ENCODE measurements around the gene AKAP8L. TPM values are rescaled to one million over a fixed set of nuclear protein-coding genes. Genes with fewer than 3 reads are reported as not detected.

The AKAP8L gene
- total RNA-seq, 1 experiment from 2014 or later = 106 TPM

- no peak for TF ChIP-seq MAX (IDR thresholded peaks at IDR 0.05)
Observed at GRCh38 chr19:15398501-15399233, 20.1 kb downstream of the AKAP8L start (continued).

GRCh38 chr19:15397782-15398181, 21.0 kb downstream of the AKAP8L start:
- H3K4me1 ChIP-seq (ENCODE audit: control insufficient read depth in 1 of 2, insufficient read depth in 2 of 2, low read length in 2 of 2) = no peaks in the 10 kb centered on the region
- H3K27ac ChIP-seq (ENCODE audit: low read depth, low read length) = no peak overlapping the region
- peaks cover 33 to 39% of the 10 kb centered on the region in 2 experiments; a peak in 3 of 4 replicates for H3K36me3 ChIP-seq (ENCODE audit: control insufficient read depth in 1 of 2, insufficient read depth in 2 of 2, low read length in 2 of 2)
- intact Hi-C loops (cut with micrococcal nuclease) = no loop called here
- no peak overlapping the region for H3K4me2 ChIP-seq (ENCODE audit: low read length)
- ChIA-PET CTCF (no interaction called here), POLR2A (no interaction called here), RAD21 (ENCODE audit: low non-redundant PET in 1 of 2, low total read pairs in 2 of 2, uncharacterized antibody in 2 of 2, unreplicated experiment in 2 of 2) (no interaction called here)
- no peaks in the 10 kb centered on the region for H4K20me1 ChIP-seq (ENCODE audit: insufficient read depth)
- no peaks in the 10 kb centered on the region for H3K27me3 ChIP-seq (ENCODE audit: insufficient read depth, low read length)
- no peaks in the 10 kb centered on the region for H3K9me2 ChIP-seq (ENCODE audit: insufficient read depth)
- H3K4me3 ChIP-seq (replicated peaks in 1 of 2; ENCODE audit: low read depth in 1 of 2, low read length in 2 of 2) = no peak overlapping the region
- no peak overlapping the region for H2AFZ ChIP-seq (ENCODE audit: low read depth, low read length, poor library complexity, severe bottlenecking)
- peaks cover 50% of the 10 kb centered on the region for H3K79me2 ChIP-seq (ENCODE audit: insufficient read depth, low read length)
- H3K9ac ChIP-seq (ENCODE audit: low read length) = no peak overlapping the region
- H3K9me3 ChIP-seq (ENCODE audit: control insufficient read depth in 1 of 2, insufficient read depth in 1 of 2, low read depth in 1 of 2, low read length in 2 of 2) = no peaks in the 10 kb centered on the region
- ATAC-seq (no peak), DNase-seq (ENCODE audit: low read depth, low spot score) (no peak)
- no peak for TF ChIP-seq ELF1 (IDR thresholded peaks at IDR 0.05; ENCODE audit: borderline replicate concordance, low read depth)
- no peak for TF ChIP-seq RAD21 (IDR thresholded peaks at IDR 0.05; ENCODE audit: low read depth)
- TF ChIP-seq SIN3A (IDR thresholded peaks at IDR 0.05; ENCODE audit: low read depth) = no peak
- no peak for TF ChIP-seq EZH2phosphoT487 (IDR thresholded peaks at IDR 0.05; ENCODE audit: borderline replicate concordance)
- TF ChIP-seq EGR1 (IDR thresholded peaks at IDR 0.05; ENCODE audit: low read depth) = no peak
- TF ChIP-seq JUND (IDR thresholded peaks at IDR 0.05) = no peak
- TF ChIP-seq REST (IDR thresholded peaks at IDR 0.05; ENCODE audit: low read depth) = no peak
- TF ChIP-seq ZNF274 (IDR thresholded peaks at IDR 0.05; ENCODE audit: low read depth, low read length) = no peak
- no peak for TF ChIP-seq MAX (IDR thresholded peaks at IDR 0.05)
- TF ChIP-seq ATF3 (IDR thresholded peaks at IDR 0.05) = no peak
- TF ChIP-seq TCF7L2 (IDR thresholded peaks at IDR 0.05; ENCODE audit: borderline replicate concordance, extremely low read depth, insufficient read depth, insufficient read length) = no peak
- TF ChIP-seq EZH2 (IDR thresholded peaks at IDR 0.05) = no peak
- no peak for TF ChIP-seq CBX3 (IDR thresholded peaks at IDR 0.05; ENCODE audit: low read depth)
- no peak for TF ChIP-seq SRF (IDR thresholded peaks at IDR 0.05; ENCODE audit: low read depth)
- no peak for TF ChIP-seq FOSL1 (IDR thresholded peaks at IDR 0.05; ENCODE audit: low read depth)
- no peak for TF ChIP-seq ZBTB33 (IDR thresholded peaks at IDR 0.05; ENCODE audit: extremely low read depth, insufficient replicate concordance, low read length)
- BruUV-seq (replicated peaks) = no TSS peak

All from HCT116 (cell line).